ENCODE data around the gene PMS1.
"Not testable (repeated sequence)": the region's sequence is repeated elsewhere in the genome, so short reads cannot be mapped to it uniquely, and the experiment has no call there.

The PMS1 gene

GRCh38 chr2:189818249-189819038 is 34.2 kb downstream of the PMS1 start:
- DNase-seq = no peak

GRCh38 chr2:189819297-189819704 is 35.1 kb downstream of the PMS1 start:
- DNase-seq = no peak

DNA sequence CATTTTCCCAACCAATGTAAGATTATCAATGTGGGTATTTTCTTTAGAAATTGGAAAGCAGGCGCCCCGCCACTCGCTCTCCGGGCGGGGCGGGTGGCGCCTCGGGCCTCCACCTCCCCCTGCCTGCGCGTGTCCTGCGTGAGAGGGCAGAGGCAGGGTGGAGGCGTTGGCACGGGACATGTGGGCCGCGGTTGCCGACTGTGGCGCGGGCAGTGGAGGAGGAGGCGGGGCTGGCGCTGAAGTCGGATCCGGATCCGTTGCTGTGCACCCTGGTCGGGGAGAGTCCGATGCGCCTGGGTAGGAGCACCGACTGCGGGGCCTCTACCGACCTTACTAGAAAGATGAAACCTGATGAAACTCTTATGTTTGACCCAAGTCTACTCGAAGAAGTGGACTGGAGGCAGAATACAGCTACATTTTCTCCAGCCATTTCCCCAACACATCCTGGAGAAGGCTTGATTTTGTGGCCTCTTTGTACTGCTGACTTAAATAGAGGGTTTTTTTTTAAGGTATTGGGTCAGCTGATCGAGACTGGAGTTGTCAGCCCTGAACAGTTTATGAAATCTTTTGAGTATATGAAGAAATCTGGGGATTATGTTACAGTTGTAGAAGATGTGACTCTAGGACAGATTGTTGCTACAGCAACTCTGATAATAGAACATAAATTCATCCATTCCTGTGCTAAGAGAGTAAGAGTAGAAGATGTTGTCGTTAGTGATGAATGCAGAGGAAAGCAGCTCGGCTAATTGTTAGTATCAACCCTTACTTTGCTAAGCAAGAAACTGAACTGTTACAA is 37.9 kb downstream of the PMS1 start:
- DNase-seq = no peak

DNA sequence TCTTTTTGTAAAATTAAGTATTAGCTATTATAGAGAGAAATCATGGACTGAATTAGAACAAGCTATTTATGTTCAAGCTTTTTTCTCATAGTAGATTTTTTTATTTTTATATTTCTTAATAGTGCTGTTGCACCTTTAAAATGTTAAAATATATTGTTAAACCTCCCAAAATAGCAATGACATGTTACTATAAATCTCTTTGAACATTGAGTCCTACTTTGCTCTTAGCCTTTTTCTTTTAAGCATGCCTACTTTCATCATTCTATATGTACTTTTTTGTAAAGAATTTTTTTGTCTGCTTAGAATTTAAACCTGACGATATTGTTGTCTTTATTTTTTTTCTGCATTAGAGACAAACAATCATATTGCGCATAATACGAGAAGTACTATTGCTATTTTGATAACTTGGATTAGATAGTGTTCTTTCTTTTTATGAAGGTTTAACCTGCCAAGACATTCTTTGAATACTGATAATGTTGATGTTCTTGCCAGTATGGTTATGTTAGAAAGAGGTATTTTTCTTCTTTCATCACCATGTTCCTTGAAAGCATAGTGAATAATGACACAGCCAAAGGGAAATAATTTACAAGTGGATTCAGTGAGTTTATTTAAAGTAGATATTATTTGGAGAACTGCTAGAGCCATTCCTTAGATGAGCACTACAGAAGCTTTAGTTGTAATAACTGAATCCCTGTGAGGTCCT is 40.6 kb downstream of the PMS1 start:
- DNase-seq = no peak

DNA sequence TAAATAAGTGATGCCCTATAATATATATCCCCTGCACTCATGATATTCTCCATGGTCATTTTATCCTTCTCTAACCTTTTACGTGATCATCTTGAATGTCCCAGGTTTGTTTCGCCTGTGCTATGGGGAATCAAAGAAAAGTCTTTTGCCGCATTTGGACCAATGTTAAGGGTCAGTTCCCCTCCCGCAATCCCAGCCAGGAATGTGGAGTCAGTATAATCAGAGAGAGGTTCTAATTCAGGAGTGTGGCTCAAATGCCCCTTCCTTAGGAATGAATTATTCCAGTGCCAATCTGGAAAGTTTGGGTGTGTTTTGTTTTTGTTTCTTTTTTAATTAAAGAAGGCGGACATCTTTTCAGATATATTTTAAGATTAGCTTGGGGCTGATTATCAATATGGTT is 41.8 kb downstream of the PMS1 start:
- DNase-seq = no peak

GRCh38 chr2:189829102-189829833 is 45.0 kb downstream of the PMS1 start:
- no peak for DNase-seq

GRCh38 chr2:189830510-189830909 is 46.3 kb downstream of the PMS1 start:
- DNase-seq = no peak

DNA sequence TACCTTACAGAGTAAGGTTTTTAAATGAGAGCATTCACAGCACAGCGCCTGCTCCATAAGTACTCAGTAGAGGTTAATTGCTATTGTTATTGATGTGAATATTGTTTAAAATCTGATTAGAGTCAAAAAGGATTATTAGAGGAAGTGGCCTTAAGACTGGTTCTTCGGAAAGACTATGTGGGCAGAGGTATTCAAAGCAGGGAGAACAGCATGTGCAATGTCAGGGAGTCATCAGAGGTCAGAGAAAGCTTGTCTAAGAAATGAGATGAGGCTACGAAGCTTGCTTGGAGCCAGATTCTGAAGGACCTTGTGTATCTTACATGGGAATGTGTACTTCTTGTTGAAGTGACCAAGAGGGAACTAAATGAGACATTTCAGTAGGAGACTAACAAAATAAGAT is 49.8 kb downstream of the PMS1 start:
- no peak for DNase-seq

GRCh38 chr2:189834642-189835041 is 50.4 kb downstream of the PMS1 start:
- not testable (repeated sequence) for DNase-seq

GRCh38 chr2:189835855-189836558 is 51.8 kb downstream of the PMS1 start:
- no peak for DNase-seq

GRCh38 chr2:189836644-189837043 is 52.4 kb downstream of the PMS1 start:
- DNase-seq = no peak

DNA sequence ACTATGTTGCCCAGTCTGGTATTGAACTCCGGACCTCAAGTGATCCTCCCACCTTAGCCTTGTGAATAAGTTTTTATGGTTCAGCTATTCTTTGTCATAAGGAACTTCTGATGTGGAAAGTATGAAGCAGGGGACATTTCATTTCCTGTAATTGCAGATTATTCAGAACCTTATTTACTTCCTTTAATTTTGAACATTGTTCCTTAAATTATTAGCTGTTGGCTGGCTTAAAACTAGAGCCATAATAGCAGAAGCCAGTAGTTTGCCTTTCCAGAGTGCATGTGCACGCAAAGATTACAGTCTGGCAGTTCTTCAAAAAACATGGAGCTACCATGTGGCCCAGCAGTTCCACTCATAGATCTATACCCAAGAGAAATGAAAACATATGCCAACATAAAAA is 53.1 kb downstream of the PMS1 start:
- DNase-seq = no peak

- no peak for DNase-seq
Observed at GRCh38 chr2:189841019-189841418, 56.8 kb downstream of the PMS1 start.

- DNase-seq = no peak
Observed at GRCh38 chr2:189848276-189848675, 64.0 kb downstream of the PMS1 start.

DNA sequence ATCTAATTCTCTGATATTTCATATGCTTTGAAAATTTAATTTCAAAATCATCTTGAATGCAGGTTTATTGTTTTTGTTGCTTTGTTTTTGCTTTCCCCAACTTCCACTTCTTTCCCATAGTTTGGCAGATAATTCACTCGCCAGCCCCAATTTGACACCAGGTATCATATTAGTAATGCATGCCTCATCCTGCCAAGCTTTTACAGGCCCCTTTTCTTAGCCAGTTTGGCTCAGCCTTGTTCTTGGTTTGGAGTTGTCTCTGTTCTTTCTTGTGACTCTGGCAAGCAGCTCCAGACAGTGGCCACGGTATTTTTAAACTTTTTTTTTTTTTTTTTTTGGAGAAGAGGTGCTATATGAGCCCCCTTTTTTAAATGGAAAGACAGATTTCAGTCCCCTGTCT is 65.3 kb downstream of the PMS1 start:
- no peak for DNase-seq

- no peak for DNase-seq
Observed at GRCh38 chr2:189851174-189851826, 67.0 kb downstream of the PMS1 start.

- DNase-seq = no peak
Observed at GRCh38 chr2:189854187-189854586, 69.9 kb downstream of the PMS1 start.

- no peak for DNase-seq
Observed at GRCh38 chr2:189854940-189855339, 70.7 kb downstream of the PMS1 start.

GRCh38 chr2:189858291-189858690 is 74.0 kb downstream of the PMS1 start:
- DNase-seq = no peak

GRCh38 chr2:189860161-189860560 is 75.9 kb downstream of the PMS1 start:
- no peak for DNase-seq

- no peak for DNase-seq
Observed at GRCh38 chr2:189862751-189863150, 78.5 kb downstream of the PMS1 start.

- DNase-seq = no peak
Observed at GRCh38 chr2:189865826-189866225, 81.6 kb downstream of the PMS1 start.

Measured in right hindlimb (tissue), 1 donor.